Dedifferentiated amniotic fluid mesenchymal stem cell (primary cell): Measurements from ENCODE around the gene ZKSCAN3.
A peak's percentile ranks its signal among the peaks of the same experiment; 100 is the strongest.
"Not testable (repeated sequence)": the region's sequence is repeated elsewhere in the genome, so short reads cannot be mapped to it uniquely, and the experiment has no call there.

Source experiments
- DNase-seq: peaks from one replicate; pipeline ENCODE4 v3.0.0-alpha.2; 2016; ENCODE audit errors: extremely low spot score

The ZKSCAN3 gene

DNA sequence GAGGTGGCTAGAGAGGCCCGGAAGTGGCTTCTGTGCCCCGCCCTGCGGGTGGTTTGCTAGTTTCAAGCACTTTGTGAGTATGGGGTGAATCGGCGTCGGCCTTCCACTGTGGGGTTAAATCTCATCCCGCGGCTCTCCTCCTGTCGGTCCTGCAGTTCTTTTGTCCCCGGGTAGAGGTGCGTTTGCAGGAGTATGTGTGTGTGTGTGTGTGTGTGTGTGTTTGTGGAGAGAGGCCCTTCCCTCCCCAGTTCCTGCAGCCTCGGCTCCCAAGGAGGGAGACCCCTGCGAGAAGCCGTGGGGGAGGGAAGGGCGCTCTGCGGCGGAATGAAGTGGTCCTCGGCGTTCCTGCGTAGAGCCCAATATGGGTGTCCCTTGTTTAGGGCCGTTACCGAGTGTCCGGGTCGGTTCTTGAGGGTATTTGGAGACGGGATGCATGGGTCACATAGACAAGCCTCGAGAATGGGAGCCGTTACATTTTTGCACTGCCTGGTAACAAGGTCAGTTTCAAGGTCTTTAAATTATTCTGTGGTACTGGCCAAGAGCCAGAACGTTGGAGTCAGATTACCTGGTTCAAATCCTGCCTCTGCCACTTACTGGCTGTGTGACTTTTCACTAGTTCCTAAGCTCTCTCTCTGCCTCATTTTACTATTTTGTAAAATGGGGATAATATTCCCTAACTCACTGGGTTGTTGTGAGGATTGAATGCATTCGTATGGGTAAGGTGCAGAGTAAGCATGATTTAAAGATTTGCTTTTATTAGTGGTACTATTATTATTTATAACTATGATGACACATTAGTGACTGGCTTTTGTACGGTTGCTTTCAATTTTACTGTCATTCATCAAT lies at the start of gene ZKSCAN3:
TSS of gene ZKSCAN3 (plus strand) at position 56 of the 846 bp plus-strand sequence. CDS start 9,640 bp downstream, outside the sequence.
- DNase-seq: peak; percentile 66

DNA sequence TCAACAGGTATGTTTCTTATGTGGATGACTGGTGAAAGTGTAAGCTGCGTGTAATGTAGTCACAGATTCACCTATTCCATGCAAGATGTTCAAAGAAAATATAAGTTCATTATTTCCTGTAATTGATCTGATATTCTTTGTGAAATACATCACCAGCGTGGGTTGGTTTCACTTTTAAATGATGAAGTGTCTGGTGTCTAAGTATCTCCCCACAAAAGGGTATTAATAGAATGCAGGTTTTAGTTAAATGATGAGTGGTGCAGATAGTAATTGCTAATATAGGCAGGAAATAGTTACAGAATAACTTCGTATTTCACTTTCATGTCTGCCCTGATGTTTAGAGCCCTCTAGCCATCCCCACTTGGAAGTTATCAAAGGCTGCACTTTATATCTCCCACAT lies 46.2 kb upstream of the ZKSCAN3 start:
- no peak for DNase-seq

DNA sequence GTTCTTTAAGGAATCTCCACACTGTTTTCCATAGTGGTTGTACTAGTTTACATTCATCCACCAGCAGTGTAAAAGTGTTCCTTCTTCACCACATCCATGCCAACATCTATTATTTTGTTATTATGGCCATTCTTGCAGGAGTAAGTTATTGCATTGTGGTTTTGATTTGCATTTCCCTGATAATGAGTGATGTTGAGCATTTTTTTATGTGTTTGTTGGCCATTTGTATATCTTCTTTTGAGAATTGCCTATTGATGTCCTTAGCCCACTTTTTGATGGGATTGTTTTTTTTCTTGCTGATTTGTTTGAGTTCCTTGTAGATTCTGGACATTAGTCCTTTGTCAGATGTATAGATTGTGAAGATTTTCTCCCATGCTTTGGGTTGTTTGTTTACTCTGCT lies 43.4 kb upstream of the ZKSCAN3 start:
- not testable (repeated sequence) for DNase-seq

DNA sequence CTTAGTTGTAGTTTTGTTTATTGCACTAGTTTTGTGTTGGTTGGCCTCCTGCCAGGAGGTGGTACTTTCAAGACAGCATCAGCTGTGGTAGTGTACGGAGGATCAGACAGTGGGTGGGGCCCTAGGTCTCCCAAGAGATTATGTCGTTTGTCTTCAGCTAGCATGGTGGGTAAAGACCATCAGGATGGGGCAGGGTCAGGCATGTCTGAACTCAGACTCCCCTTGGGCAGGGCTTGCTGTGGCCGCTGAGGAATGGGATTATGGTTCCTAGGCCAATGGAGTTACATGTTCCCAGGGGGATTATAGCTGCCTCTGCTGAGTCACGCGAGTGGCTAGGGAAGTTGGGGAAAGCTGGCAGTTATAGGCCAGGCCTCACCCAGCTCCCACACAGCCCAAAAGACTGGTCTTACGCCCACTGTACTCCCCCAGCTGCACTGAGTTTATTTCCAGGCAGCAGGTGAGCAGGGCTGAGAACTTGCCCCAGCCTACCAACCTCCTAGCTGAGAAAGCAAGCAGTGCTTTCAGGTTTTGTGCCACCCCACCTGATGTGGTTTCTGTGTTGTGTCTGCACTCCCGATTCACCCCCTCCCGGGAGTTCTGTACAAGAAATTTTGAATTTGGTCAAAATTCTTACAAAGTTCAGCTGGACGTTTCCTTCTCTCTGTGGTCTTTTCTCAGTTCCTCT lies 38.5 kb upstream of the ZKSCAN3 start:
- no peak for DNase-seq

DNA sequence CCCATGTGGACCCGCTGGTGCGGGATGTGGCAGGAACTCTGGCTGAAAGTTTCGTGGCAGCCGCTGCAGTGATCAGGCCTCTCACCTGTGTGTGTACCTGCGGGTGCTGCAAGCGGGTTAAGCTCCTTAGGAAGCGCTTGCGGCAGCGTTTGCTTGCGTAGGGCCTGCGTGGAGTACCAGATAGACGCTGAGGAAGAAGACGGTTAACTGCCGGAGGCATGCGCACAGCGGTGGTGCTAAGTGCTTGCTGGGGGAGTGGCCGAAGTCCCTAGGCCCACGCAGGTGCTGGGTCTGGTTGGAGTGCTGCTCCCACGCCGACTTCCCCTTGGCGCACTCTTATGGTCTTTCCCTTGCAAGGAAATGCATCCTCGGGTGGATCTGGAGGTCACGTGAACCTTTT lies 36.8 kb upstream of the ZKSCAN3 start:
- no peak for DNase-seq

DNA sequence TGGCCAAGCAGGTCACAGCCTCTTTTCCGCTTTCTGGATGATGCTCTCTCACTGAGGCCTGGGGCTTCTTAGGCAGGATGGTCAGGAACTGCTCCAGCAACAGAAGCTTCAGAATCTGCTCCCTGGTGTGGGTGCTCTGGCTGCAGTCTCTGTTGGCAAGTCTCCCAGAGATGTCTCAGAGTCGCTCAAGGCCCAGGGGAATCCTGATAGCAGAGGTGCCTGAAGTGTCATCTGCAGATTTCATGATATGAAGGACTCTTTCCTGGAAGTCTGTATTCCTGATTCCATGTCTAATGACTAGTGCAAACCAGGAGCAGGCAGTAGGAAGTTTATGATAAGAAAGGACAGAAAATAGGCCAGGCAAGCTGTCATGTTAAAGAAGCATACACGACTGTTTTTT lies 34.1 kb upstream of the ZKSCAN3 start:
- no peak for DNase-seq

DNA sequence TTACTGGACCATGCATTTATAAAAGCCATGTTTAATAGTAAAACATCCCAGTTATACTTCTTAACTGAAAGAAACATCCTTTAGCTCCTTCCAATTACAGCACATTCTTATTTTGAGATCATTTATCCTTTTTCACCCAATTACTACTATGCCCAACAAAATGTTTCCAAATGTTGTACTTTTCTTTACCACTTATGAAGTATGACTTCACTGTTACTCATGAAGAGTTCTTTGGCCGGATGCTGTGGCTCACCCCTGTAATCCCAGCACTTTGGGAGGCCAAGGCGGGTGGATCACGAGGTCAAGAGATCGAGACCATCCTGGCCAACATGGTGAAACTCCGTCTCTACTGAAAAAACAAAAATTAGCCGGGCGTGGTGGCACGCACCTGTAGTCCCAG lies 31.9 kb upstream of the ZKSCAN3 start:
- not testable (repeated sequence) for DNase-seq

DNA sequence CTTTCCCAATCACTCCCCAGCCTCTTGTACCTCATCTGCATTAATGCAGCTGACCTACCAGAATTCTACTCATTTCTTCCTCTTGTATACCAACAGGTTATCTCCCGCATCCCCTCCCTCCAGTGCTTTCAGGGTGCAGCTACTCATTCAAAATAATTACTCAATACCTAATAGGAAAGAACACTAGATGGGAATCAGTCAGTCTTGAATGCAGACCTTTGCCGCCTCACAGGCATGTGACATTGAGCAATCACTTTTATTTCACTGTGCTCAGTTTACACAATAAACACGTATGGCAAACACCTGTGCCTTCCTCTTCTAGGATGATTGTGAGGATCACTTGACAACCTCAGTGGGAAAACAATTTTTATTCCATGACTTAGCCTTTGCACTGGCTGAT lies 27.1 kb upstream of the ZKSCAN3 start:
- no peak for DNase-seq

DNA sequence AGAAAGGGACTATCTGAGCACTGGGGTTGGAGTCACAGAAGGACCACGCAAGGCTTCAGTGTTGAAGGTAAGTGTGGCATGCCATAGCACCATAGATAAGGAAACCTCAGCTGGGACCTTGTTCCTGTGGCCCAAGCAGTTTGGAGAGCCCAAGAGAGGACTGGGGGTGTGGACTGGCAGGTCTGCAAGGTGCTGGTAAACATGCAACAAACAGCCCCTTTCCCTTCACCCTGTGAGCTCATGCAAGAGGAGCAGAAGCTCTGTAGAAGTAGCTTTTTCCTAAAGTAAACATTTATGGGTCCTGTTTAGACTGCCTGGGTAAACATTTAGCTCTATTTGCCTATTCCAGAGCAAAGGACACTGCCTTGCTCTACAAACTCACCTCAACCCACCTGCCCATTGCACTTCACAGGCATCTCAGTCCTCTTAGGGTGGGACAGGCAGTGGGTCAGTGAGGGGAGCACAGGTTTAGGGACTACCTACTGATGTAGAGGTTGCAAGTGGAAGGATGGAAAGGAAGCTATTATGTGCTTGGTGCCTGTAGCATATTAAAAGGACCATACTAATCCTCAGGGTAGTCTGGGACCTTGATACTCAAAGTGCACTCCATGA lies 25.8 kb upstream of the ZKSCAN3 start:
- no peak for DNase-seq

DNA sequence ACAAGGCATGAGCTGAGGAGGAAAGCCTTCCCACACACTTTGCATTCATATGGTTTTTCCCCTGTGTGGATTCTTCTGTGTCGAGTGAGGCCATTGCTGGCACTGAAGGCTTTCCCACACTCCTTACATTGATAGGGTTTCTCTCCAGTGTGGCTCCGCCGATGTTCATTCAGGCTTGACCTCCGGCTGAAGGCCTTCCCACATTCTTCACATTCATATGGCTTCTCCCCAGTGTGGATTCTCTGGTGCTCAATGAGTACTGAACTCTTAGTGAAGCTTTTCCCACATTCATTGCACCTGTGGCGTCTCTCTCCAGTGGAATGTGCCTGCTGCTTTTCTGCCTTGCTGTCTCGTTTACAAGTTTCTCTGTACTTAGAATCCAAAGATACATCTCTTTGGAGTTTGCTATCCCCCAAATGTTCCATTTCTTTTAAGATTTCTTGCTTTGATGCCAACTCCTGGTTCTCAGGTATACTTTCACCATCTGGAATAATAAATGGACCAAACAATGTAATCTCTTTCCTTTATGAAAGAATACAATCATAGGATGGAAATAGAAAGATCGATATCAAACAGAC lies 23.3 kb upstream of the ZKSCAN3 start:
- no peak for DNase-seq

DNA sequence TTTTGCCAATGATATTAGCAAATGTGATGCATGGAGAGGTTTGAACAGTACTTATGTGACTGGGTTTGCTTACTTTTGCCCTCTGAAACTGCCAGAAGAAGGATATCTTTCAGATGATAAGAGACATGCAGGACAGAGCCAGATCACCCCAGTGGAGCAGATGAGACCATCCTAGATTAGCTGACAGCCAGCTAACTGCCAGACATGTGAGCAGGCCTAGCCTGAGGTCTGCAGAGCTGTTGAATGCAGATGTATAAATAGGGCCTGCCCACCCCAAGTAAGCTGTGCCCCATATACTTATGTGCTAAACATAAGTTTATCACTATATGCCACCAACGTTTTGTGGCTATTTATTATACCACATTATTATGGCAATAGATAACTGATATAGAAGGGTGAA lies 19.7 kb upstream of the ZKSCAN3 start:
- no peak for DNase-seq

DNA sequence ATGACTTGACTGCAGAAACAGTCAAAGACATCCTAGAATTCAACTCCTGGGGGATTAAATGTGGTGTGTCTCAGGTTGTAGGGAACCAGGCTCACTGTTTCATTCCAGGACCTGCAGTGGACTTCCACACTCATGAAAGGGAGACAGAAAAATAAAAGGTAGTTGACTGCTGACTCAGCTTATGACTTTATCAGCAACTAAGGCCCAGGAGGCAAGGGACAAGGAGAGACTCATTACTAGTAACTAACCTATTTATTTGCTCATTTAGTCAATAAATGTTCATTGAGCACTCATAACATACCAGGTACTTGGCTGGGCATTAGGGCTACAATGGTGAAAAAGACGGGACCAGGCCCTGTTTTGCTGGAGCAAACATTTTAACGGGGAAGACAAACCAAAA lies 16.7 kb upstream of the ZKSCAN3 start:
- no peak for DNase-seq

DNA sequence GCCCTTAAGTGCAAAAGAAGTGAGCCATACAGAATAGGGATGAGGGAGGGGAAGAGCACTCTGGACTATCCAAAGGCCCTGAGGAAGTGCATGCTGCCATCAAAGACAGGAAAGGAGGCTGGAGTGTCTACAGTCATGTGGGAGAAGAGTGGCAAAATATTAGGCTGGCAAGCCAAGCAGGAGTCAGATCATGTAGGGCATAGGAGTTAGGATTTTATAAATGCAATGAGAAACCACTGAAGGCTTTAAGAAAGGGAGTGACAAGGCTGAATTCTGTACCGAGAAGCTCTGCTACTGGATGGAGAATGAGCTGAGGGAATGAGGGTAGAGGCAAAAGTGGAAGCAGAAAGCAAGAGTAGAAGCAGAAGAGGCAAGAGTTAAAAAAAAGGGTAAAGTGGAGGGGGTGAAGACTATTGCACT lies 16.1 kb upstream of the ZKSCAN3 start:
- DNase-seq: no peak

DNA sequence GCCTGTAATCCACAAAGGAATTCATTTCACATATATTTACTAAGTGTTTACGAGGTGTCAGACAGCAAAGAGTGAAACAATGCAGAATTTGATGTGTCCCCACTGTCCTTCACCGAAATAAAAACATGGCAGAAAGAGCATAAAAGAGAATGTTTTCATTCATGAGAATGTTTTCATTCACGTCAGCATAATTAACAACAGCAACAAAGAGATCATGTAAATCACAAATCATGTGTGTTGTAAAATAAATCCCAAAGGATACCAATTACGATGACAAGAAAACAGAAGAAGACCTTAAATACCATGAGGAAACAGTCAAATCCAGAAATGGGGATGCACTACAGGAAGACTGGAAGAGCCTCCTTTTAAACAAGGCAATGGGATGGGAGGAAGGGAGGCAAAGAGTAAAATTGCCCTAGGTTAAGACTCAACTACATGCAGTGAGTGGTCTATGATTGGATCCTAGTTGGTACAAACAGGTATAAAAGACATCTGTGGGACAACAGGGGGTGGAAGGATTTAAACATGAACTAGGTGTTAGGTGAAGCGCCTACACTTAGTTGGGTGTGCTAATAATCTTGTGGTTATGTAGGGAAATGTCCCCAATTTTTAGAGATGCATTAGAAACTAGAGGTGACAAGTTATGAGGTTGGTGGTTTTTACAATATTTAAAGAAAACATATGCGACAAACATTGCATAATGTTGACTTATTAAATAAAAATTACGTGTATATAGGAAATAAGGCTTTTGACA lies 15.3 kb upstream of the ZKSCAN3 start:
- DNase-seq: no peak

DNA sequence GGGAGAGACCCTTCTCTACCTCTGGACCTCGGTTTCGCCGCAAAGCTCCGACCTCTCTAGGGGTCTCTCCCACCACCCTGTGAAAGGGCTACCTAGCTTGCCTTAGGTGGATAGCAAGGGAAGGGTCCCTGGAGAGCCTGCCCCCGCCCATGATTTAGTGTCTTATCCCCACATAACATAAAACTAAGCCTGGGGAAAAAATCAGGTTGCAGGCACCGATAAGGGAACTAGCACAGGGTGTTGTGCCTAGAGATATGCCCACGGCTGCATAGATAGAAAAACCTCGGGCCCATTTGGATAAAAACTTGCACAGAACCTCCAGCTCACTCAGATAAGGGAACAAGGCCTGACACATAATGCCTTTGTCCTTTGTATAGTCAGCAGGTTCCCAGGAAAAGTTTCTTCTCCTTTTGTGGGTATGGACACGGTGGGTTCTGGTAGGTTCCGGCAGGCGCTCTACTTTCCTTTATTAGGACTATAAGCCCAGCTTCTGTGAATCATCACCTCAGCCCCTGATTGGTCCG lies 14.6 kb upstream of the ZKSCAN3 start:
- no peak for DNase-seq

DNA sequence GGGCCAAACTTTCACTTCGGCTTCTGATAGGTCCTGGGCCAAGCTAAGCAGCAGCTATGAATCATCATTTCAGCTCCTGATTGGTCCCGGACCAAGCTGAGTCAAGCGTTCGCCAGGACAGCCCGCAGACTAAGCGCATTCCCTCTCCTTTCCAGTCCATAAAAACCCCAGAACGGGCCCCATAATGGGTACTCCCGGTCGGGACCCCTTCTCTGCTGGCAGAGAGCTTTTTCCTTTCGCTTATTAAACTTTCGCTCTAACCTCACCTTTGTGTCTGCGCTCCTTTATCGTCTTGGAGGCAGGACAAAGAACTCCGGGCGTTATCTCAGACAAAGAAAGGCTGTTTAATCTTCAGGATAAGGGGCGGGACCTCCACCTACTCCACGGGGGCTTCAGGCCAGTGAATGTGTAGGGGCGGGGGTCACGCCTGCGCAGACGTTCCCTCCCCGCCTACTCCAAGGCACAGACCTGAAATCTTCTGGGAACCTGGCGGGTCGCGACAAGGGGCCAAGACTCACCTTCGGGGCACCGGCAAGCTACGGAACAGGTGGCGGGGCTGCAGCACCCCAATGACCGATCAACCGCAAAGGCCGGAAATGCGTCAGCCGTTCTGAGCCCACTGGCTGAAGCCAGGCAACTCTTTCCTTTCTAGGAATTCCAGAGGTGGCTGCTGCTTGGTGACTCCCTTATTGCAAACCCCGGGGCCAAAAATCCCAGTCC lies 14.0 kb upstream of the ZKSCAN3 start, which contains the start of gene ZSCAN31:
TSS of gene ZSCAN31 (minus strand) at position 585 of the 720 bp plus-strand sequence. CDS start 6,465 bp downstream, outside the sequence.
- DNase-seq: peak; percentile 99

DNA sequence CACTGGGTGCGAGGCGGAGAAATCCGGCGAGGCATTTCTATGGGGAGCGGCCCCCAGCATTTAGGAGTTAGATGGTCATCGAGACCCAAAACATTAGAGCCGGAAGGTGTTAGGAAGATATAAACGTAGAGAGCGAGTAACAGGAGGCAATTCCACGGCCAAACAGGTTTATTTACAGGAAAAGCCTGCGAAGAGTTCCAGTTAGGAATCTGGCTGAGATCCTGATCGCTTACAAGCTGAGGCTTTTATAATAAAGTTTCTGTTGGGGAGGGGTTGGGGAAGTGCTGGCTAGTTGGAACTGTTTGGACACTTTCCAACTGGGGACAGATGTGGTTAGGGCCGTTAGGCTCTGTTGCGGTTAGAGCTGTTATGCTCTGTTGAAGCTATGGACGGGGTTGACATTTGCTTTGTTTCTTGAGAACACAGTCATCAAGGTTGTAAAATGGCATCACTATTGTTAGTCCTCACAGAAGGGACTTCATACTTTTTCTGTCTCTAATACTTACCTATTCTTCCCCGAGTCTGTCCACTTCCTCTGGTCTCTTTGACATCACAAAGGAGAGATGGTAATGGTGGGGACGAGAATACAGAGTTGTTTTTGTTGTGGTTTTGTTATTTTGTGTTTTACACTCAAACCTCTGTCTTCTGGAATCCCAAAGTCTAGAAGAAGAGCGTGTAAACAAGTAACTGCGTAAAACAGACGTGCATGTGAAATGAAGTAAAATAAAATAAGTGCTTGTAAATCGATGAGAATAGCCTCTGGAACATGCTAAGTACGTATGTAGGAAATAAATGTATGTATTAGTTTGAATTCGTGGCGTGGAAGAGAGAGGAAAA lies 13.2 kb upstream of the ZKSCAN3 start:
- peak; percentile 39 for DNase-seq

DNA sequence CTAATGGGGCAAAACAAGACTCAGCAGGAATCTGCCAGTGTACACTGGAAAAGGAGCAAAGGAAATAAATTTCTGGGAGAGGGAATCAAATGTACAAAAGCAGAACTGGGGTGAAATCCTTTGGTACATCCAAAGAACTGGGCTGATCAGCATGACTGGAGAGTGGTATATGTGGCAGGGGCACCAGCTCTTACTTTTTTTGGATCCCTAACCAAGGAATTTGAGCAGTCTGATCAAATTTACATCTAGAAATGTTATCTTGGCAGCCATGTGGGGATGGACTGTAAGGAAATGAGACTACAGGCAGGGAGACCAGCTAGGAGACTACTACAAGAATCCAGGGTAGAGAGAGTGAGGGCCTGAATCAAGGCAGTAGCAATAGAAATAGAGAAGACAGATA lies 12.6 kb upstream of the ZKSCAN3 start:
- no peak for DNase-seq

DNA sequence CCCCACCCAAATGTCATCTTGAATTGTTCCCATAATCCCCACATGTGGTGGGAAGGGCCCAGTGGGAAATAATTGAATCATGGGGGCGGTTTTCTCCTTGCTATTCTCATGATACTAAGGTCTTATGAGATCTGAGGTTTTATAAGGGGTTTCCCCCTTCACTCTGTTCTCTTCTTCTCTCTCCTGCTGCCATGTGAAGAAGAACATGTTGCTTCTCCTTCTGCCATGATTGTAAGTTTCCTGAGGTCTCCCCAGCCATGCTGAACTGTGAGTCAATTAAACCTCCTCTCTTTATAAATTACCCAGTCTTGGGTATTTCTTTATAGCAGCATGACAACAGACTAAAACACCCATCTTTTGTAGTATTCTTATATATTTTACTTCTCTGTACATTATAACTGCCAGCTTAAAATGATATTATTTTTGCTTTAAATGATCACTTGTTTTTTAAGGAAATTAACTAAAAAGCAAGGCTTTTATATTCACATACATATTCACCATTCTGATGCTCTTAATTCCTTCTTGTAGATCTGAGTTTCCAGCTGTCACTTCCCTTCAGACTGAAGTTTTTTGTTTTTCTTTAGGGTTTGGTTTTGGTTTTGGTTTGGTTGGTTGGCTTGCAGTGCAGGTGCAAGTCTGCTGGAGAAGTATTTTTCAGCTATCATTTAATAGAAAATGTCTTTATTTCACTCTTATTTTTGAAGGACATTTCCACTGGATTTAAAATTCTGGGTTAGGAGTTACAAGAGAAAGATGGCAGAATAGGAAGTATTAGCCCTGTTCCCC lies 9.2 kb upstream of the ZKSCAN3 start:
- DNase-seq: no peak
